Astrocyte (in vitro differentiated cells and primary cell): Measurements from ENCODE around the gene SPSB1. TPM values are rescaled to one million over a fixed set of nuclear protein-coding genes. Genes with fewer than 3 reads are reported as not detected.

ENCODE experiments used
- DNase-seq: peaks from one replicate; pipeline ENCODE4 v3.0.0-alpha.2; 2010; ENCODE audit warnings: low read depth
- FAIRE-seq: peaks from 2 replicates; lab custom pipeline; 2011; peaks lifted over from hg19 to GRCh38; lab: Jason Lieb, UNC
- H2AFZ ChIP-seq: 2 replicates; pipeline ENCODE4 v1.6.0; 2012; ENCODE audit warnings: low read depth, low read length, inconsistent platforms
- H3K27ac ChIP-seq: 2 replicates; pipeline ENCODE4 v1.5.1; 2011; ENCODE audit warnings: low read depth, low read length, inconsistent platforms
- H3K27me3 ChIP-seq: 2 replicates; pipeline ENCODE4 v1.6.0; 2011; ENCODE audit warnings: low read length, inconsistent platforms; ENCODE audit not compliant: insufficient read depth
- H3K36me3 ChIP-seq: 2 replicates; pipeline ENCODE4 v1.5.1; 2011; ENCODE audit warnings: low read length, inconsistent platforms; ENCODE audit not compliant: insufficient read depth
- H3K4me1 ChIP-seq: 2 replicates; pipeline ENCODE4 v1.5.1; 2011; ENCODE audit warnings: low read length, inconsistent platforms; ENCODE audit not compliant: insufficient read depth
- H3K4me2 ChIP-seq: 2 replicates; pipeline ENCODE4 v1.6.0; 2012; ENCODE audit warnings: low read length, inconsistent platforms
- H3K4me3 ChIP-seq: 2 replicates; pipeline ENCODE4 v1.5.1; 2011; ENCODE audit warnings: low read depth, mild to moderate bottlenecking, low read length, inconsistent platforms; ENCODE audit not compliant: insufficient read depth
- H3K79me2 ChIP-seq: 2 replicates; pipeline ENCODE4 v1.6.0; 2012; ENCODE audit warnings: mild to moderate bottlenecking, low read length, inconsistent platforms; ENCODE audit not compliant: insufficient read depth
- H3K9ac ChIP-seq: 2 replicates; pipeline ENCODE4 v1.6.0; 2012; ENCODE audit warnings: mild to moderate bottlenecking, low read length, inconsistent platforms
- H3K9me3 ChIP-seq: 2 replicates; pipeline ENCODE4 v1.5.1; 2012; ENCODE audit warnings: low read depth, mild to moderate bottlenecking, low read length, inconsistent platforms; ENCODE audit not compliant: insufficient read depth
- H4K20me1 ChIP-seq: 2 replicates; pipeline ENCODE4 v1.6.0; 2012; ENCODE audit warnings: low read length, inconsistent platforms; ENCODE audit not compliant: insufficient read depth
- H3K27ac Mint-ChIP-seq: one replicate; pipeline ENCODE4 v1.8.0; 2021; ENCODE audit warnings: mild to moderate bottlenecking, mixed read lengths; ENCODE audit not compliant: unreplicated experiment
- H3K27me3 Mint-ChIP-seq: one replicate; pipeline ENCODE4 v1.8.0; 2021; ENCODE audit warnings: low read depth, mixed read lengths; ENCODE audit not compliant: unreplicated experiment
- H3K36me3 Mint-ChIP-seq: one replicate; pipeline ENCODE4 v1.8.0; 2021; ENCODE audit warnings: low read depth, mixed read lengths; ENCODE audit not compliant: unreplicated experiment
- H3K4me1 Mint-ChIP-seq: one replicate; pipeline ENCODE4 v1.8.0; 2021; ENCODE audit warnings: low read depth, mixed read lengths; ENCODE audit not compliant: unreplicated experiment
- H3K4me3 Mint-ChIP-seq: one replicate; pipeline ENCODE4 v1.8.0; 2021; ENCODE audit warnings: mild to moderate bottlenecking, moderate library complexity, mixed read lengths; ENCODE audit not compliant: unreplicated experiment
- H3K9me3 Mint-ChIP-seq: one replicate; pipeline ENCODE4 v1.8.0; 2021; ENCODE audit warnings: mild to moderate bottlenecking, mixed read lengths; ENCODE audit not compliant: unreplicated experiment
- CTCF ChIP-seq: IDR thresholded peaks from 2 replicates; pipeline ENCODE4 v1.5.1; 2011; ENCODE audit warnings: low read depth, mild to moderate bottlenecking, inconsistent platforms, low read length, moderate library complexity; ENCODE audit not compliant: insufficient read depth
- EZH2 ChIP-seq: IDR thresholded peaks from 2 replicates; pipeline ENCODE4 v1.6.1; 2012; ENCODE audit warnings: mild to moderate bottlenecking, low read length, inconsistent platforms; ENCODE audit not compliant: insufficient read depth
- total RNA-seq: library from RNA; stranded (reverse); gene quantifications from 2 replicates; pipeline ENCODE4 v1.2.1, GENCODE V29; 2021

The SPSB1 gene
- total RNA-seq, 1 donor from 2014 or later: 53.5 TPM

DNA sequence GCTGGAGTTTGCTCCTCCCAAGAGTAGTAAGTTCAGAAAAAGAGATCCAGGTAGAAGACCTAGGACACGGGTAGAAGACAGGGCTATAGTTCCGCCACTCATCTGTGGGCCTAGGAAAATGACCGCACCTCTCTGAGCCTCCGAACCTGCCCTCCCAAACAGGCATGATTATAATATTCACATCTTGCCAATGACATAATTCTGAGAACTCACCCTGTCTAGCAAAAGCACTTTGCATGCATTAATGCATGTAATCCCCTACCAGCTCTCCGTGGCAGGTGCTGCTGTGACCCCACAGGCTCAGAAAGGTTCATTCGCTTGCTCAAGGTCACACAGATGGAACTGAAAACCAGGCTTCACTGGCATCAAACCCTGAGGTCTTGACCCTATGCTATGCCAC lies 88.0 kb downstream of the SPSB1 start:
- no peak for FAIRE-seq
- H3K27ac Mint-ChIP-seq: no peak overlapping the region

GRCh38 chr1:9382643-9383491 lies 90.2 kb downstream of the SPSB1 start:
- no peaks in the 10 kb centered on the region for H3K36me3 ChIP-seq
- H2AFZ ChIP-seq: no peak overlapping the region
- FAIRE-seq (no peak), DNase-seq (no peak)
- Mint-ChIP-seq H3K9me3 (no peaks in the 10 kb centered on the region), H3K27ac (no peak overlapping the region), H3K27me3 (peaks cover 5% of the 10 kb centered on the region), H3K36me3 (no peaks in the 10 kb centered on the region), H3K4me3 (no peak overlapping the region), H3K4me1 (peaks cover 5% of the 10 kb centered on the region)
- no peak overlapping the region for H3K4me3 ChIP-seq
- no peak for TF ChIP-seq CTCF
- TF ChIP-seq EZH2: no peak
- H3K27ac ChIP-seq: no peak overlapping the region
- H3K4me1 ChIP-seq: peaks cover 7% of the 10 kb centered on the region
- no peaks in the 10 kb centered on the region for H3K9me3 ChIP-seq
- no peaks in the 10 kb centered on the region for H3K79me2 ChIP-seq
- H3K9ac ChIP-seq: no peak overlapping the region
- H3K4me2 ChIP-seq: no peak overlapping the region
- no peaks in the 10 kb centered on the region for H4K20me1 ChIP-seq
- H3K27me3 ChIP-seq: no peaks in the 10 kb centered on the region

More for the DNA sequence above, 88.0 kb downstream of the SPSB1 start:
- Histone ChIP-seq H2AFZ (no peak overlapping the region), H3K27me3 (no peaks in the 10 kb centered on the region), H3K4me2 (no peak overlapping the region), H3K27ac (no peak overlapping the region), H3K4me1 (peaks cover 20% of the 10 kb centered on the region), H3K9ac (no peak overlapping the region), H4K20me1 (no peaks in the 10 kb centered on the region), H3K36me3 (no peaks in the 10 kb centered on the region), H3K4me3 (no peak overlapping the region), H3K9me3 (no peaks in the 10 kb centered on the region), H3K79me2 (no peaks in the 10 kb centered on the region)
- Mint-ChIP-seq H3K9me3 (no peaks in the 10 kb centered on the region), H3K36me3 (no peaks in the 10 kb centered on the region), H3K4me1 (peaks cover 19% of the 10 kb centered on the region), H3K27me3 (peaks cover 5% of the 10 kb centered on the region), H3K4me3 (no peak overlapping the region)
- DNase-seq: no peak
- no peak for TF ChIP-seq CTCF
- no peak for TF ChIP-seq EZH2

- peaks cover 5% of the 10 kb centered on the region for H3K27me3 Mint-ChIP-seq
- no peaks in the 10 kb centered on the region for H3K9me3 Mint-ChIP-seq
- no peak overlapping the region for H2AFZ ChIP-seq
- H3K4me3 Mint-ChIP-seq: no peak overlapping the region
- H3K36me3 Mint-ChIP-seq: no peaks in the 10 kb centered on the region
- DNase-seq (no peak), FAIRE-seq (no peak)
- H3K79me2 ChIP-seq: no peaks in the 10 kb centered on the region
- H3K4me1 ChIP-seq: peaks cover 16% of the 10 kb centered on the region
- H3K9me3 ChIP-seq: no peaks in the 10 kb centered on the region
- no peak overlapping the region for H3K9ac ChIP-seq
- H3K27ac Mint-ChIP-seq: no peak overlapping the region
- no peaks in the 10 kb centered on the region for H4K20me1 ChIP-seq
- H3K4me1 Mint-ChIP-seq: peaks cover 12% of the 10 kb centered on the region
- no peaks in the 10 kb centered on the region for H3K27me3 ChIP-seq
- no peak for TF ChIP-seq EZH2
- TF ChIP-seq CTCF: no peak
- H3K4me2 ChIP-seq: no peak overlapping the region
- H3K4me3 ChIP-seq: no peak overlapping the region
- H3K36me3 ChIP-seq: no peaks in the 10 kb centered on the region
- H3K27ac ChIP-seq: no peak overlapping the region
These were observed 91.4 kb downstream of the SPSB1 start for GRCh38 chr1:9384128-9384527.
